ENCODE results near the gene SHISA6. TPM values are rescaled to one million over a fixed set of nuclear protein-coding genes. Genes with fewer than 3 reads are reported as not detected.

The SHISA6 gene
- total RNA-seq, 2 experiments from 2014 or later, result not detected

- Mint-ChIP-seq H3K36me3 (peaks cover 1% of the 10 kb centered on the region), H3K4me3 (no peak overlapping the region), H3K27me3 (peaks cover 6% of the 10 kb centered on the region), H3K4me1 (no peaks in the 10 kb centered on the region), H3K27ac (no peak overlapping the region), H3K9me3 (no peaks in the 10 kb centered on the region)
- DNase-seq, result no peak
Observed at GRCh38 chr17:11387610-11388009, 146.6 kb downstream of the SHISA6 start.

DNA sequence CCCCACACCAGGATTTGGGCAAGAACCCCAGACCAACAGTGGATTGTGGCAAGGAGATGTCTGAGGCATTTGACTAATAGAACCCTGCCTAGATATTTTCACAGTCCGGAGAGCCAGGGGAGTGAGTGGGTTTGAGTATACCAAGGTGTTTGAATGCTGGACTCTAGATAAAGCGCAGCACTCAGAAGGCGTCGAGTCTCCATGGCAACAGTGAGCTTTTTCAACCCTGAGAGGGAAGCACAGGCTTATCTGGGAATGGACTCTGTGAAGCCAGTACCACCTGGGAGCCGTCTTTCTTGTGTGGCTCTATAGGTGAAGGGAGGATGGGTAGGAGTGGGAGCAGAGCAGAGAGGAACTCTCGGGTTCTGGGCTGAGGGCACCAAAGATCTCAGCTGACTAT, 147.0 kb downstream of the SHISA6 start:
- DNase-seq, result no peak
- Mint-ChIP-seq H3K4me1 (no peaks in the 10 kb centered on the region), H3K27me3 (peaks cover 6% of the 10 kb centered on the region), H3K4me3 (no peak overlapping the region), H3K9me3 (no peaks in the 10 kb centered on the region), H3K36me3 (peaks cover 1% of the 10 kb centered on the region), H3K27ac (no peak overlapping the region)

GRCh38 chr17:11389583-11389982, 148.6 kb downstream of the SHISA6 start:
- Mint-ChIP-seq H3K9me3 (no peaks in the 10 kb centered on the region), H3K4me3 (no peak overlapping the region), H3K36me3 (peaks cover 1% of the 10 kb centered on the region), H3K27ac (no peak overlapping the region), H3K27me3 (peaks cover 6% of the 10 kb centered on the region), H3K4me1 (no peaks in the 10 kb centered on the region)
- DNase-seq, result no peak

DNA sequence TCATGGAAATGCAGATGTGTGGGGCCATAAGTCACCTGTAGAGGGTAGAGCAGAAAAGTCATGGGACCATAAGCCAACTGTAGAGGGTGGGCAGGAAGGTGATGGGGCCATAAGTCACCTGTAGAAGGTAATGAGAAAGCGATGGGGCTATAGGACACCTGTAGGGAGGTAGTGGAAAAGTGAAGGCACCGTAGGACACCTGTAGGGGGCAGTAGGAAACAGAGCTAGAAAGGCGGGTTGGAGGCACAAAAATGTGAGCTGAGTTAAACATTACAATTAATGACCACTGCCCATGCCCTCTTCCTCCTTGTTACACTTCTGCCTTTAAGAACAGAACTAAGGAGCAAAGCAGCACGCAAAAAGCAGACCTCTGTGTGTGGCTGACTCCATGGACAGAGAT, 150.1 kb downstream of the SHISA6 start:
- Mint-ChIP-seq H3K36me3 (no peaks in the 10 kb centered on the region), H3K27ac (no peak overlapping the region), H3K27me3 (no peaks in the 10 kb centered on the region), H3K9me3 (no peaks in the 10 kb centered on the region), H3K4me1 (no peaks in the 10 kb centered on the region), H3K4me3 (no peak overlapping the region)
- no peak for DNase-seq

DNA sequence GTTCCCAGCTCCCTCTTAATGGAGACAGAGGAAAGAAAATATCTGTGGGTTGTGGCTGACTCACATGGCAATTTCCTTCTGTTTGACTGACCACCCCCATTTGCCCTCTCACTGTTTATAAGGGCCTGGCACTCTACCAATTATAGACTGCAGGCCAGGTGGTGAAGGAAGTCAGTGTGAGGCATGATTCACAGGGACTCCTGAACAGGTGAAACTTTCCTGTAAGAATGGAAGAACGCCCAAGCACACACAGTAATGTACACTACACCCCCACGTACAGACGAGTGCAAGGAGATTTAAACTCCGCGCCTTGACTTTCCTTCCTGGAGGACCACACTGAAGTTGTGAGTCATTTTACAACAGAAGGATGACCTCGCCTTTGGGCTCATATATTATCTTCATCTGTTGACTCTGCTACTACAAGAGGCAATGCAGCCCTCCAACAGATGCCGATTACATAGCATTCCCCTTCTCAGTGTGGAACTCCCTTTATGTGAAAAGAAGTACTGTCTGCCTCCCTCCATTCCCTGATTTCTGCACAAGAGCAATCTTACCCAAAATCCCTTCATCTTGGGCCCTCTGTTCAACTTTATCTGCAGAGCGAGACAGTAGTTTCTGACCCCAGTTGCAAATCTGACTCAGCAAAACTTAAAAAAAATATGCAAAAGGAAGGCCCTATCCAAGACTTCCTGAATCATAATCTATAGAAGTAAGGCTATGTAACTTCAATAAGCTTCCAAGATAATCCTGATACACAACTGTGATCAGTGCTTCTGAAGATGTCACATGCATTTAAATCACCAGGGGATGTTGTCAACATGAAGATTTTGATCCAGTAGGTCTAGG, 163.6 kb downstream of the SHISA6 start:
- Mint-ChIP-seq H3K9me3 (peaks cover 9% of the 10 kb centered on the region), H3K27ac (no peak overlapping the region), H3K27me3 (no peaks in the 10 kb centered on the region), H3K36me3 (no peaks in the 10 kb centered on the region), H3K4me1 (no peaks in the 10 kb centered on the region), H3K4me3 (no peak overlapping the region)
- no peak for DNase-seq

DNA sequence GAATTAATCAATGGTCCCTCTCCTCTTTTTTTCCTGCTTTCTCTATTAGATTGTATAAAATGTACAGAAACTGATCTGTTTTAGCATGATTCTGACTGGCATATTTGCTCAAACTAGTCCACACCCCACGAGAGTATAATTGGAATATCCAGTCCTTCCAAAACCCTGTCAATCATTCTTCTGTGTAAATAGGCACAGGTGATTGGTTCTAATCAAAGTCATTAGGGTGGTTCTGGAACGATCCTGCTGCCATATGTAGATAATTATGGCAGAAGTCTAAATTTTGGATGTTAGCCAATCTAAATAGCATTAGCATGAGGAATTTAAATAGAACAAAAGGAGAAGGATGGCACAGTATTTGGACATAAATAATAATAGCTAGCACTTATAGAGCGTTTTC, 165.7 kb downstream of the SHISA6 start:
- Mint-ChIP-seq H3K4me3 (no peak overlapping the region), H3K27me3 (no peaks in the 10 kb centered on the region), H3K4me1 (no peaks in the 10 kb centered on the region), H3K9me3 (peaks cover 6% of the 10 kb centered on the region), H3K36me3 (no peaks in the 10 kb centered on the region), H3K27ac (no peak overlapping the region)
- no peak for DNase-seq

- Mint-ChIP-seq H3K9me3 (no peaks in the 10 kb centered on the region), H3K27ac (no peak overlapping the region), H3K4me1 (no peaks in the 10 kb centered on the region), H3K27me3 (no peaks in the 10 kb centered on the region), H3K36me3 (no peaks in the 10 kb centered on the region), H3K4me3 (no peak overlapping the region)
- no peak for DNase-seq
Observed at GRCh38 chr17:11412654-11413053, 171.6 kb downstream of the SHISA6 start.

DNA sequence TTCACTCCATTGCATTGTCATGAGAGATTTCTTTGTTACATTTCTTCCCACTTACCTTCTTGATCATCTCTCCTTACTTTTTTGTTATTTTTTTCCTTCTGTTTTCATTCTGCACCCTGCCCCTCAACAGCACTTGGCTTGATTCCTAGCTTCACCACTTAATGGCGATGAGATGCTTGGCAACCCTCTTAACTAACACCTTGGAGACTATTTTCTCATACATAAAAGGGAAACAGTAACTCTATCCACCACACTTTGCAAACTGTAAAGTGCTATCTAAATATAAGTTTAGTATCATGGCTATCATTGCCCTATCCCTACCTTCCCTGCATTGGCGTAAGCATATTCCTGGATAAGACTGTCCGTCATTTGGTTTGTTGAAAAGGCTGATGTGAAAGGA, 177.3 kb downstream of the SHISA6 start:
- Mint-ChIP-seq H3K4me3 (no peak overlapping the region), H3K9me3 (peaks cover 2% of the 10 kb centered on the region), H3K27me3 (no peaks in the 10 kb centered on the region), H3K27ac (no peak overlapping the region), H3K36me3 (no peaks in the 10 kb centered on the region), H3K4me1 (no peaks in the 10 kb centered on the region)
- no peak for DNase-seq

- DNase-seq, result no peak
- Mint-ChIP-seq H3K36me3 (no peaks in the 10 kb centered on the region), H3K27me3 (no peaks in the 10 kb centered on the region), H3K9me3 (peaks cover 14% of the 10 kb centered on the region), H3K27ac (no peak overlapping the region), H3K4me1 (no peaks in the 10 kb centered on the region), H3K4me3 (no peak overlapping the region)
Observed at GRCh38 chr17:11430751-11431150, 189.7 kb downstream of the SHISA6 start.

- Mint-ChIP-seq H3K4me3 (no peak overlapping the region), H3K27me3 (no peaks in the 10 kb centered on the region), H3K36me3 (no peaks in the 10 kb centered on the region), H3K4me1 (no peaks in the 10 kb centered on the region), H3K9me3 (no peaks in the 10 kb centered on the region), H3K27ac (no peak overlapping the region)
- DNase-seq, result no peak
Observed at GRCh38 chr17:11438673-11439072, 197.7 kb downstream of the SHISA6 start.

DNA sequence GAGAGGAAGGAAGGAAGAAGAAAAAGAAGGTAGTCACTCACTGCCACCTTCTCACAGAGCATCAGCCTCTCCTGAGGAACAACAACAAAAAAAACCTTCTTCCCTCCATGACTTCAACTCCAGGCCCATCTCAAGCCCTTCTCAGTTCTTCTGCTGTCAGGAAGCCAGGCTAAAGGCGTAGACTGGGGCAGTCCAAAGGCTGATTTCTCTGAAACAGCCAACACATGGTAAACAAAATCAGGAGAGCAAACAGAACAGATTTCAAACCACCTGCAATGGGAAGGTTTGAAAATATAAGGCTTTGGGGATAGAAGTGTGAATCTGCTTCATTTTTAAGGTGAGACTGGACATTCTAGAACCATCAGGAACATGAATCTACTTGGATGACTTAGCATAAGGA, 200.0 kb downstream of the SHISA6 start:
- H3K27me3 Mint-ChIP-seq, result no peaks in the 10 kb centered on the region
- H3K4me3 Mint-ChIP-seq, result no peak overlapping the region
- DNase-seq, result no peak
- H3K4me1 Mint-ChIP-seq, result no peaks in the 10 kb centered on the region
- H3K27ac Mint-ChIP-seq, result no peak overlapping the region
- H3K9me3 Mint-ChIP-seq, result no peaks in the 10 kb centered on the region
- H3K36me3 Mint-ChIP-seq, result no peaks in the 10 kb centered on the region

- Mint-ChIP-seq H3K27ac (no peak overlapping the region), H3K36me3 (no peaks in the 10 kb centered on the region), H3K9me3 (no peaks in the 10 kb centered on the region), H3K27me3 (no peaks in the 10 kb centered on the region), H3K4me3 (no peak overlapping the region), H3K4me1 (no peaks in the 10 kb centered on the region)
- DNase-seq, result no peak
Observed at GRCh38 chr17:11446316-11446715, 205.3 kb downstream of the SHISA6 start.

- H3K36me3 Mint-ChIP-seq, result no peaks in the 10 kb centered on the region
- no peaks in the 10 kb centered on the region for H3K27me3 Mint-ChIP-seq
- no peak overlapping the region for H3K4me3 Mint-ChIP-seq
Observed at GRCh38 chr17:11454096-11454495, 213.1 kb downstream of the SHISA6 start.

DNA sequence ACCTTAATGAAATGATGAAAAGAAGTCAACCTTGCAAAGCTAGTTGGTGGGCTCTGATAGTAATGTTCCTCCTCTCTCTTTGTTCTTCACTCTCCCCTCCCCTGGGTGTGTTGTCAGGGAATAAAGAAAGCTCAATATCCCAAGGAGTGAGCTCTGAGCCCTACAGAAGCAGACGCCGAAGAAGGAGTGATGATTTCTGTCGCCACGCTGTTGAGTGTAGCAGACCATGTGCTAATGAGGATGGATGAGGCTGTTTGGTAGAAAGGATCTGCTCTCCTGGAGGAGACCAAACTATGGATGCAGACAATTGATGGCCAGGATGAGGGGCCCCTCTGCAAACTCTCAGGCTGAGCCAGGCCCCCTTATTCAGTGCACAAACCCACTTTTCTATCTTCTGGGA, 217.3 kb downstream of the SHISA6 start:
- no peak overlapping the region for H3K4me3 Mint-ChIP-seq
- H3K9me3 Mint-ChIP-seq, result peaks cover 3% of the 10 kb centered on the region
- no peaks in the 10 kb centered on the region for H3K27me3 Mint-ChIP-seq
- H3K36me3 Mint-ChIP-seq, result no peaks in the 10 kb centered on the region
- H3K4me1 Mint-ChIP-seq, result no peaks in the 10 kb centered on the region
- H3K27ac Mint-ChIP-seq, result no peak overlapping the region
- DNase-seq, result no peak

More at GRCh38 chr17:11454096-11454495, 213.1 kb downstream of the SHISA6 start:
- Mint-ChIP-seq H3K4me1 (no peaks in the 10 kb centered on the region), H3K27ac (no peak overlapping the region), H3K9me3 (peaks cover 2% of the 10 kb centered on the region)
- no peak for DNase-seq

GRCh38 chr17:11459861-11460331, 218.9 kb downstream of the SHISA6 start:
- H3K27ac Mint-ChIP-seq, result no peak overlapping the region
- H3K4me3 Mint-ChIP-seq, result no peak overlapping the region
- peaks cover 1% of the 10 kb centered on the region for H3K9me3 Mint-ChIP-seq
- H3K27me3 Mint-ChIP-seq, result no peaks in the 10 kb centered on the region
- no peak for DNase-seq
- no peaks in the 10 kb centered on the region for H3K4me1 Mint-ChIP-seq
- no peaks in the 10 kb centered on the region for H3K36me3 Mint-ChIP-seq

DNA sequence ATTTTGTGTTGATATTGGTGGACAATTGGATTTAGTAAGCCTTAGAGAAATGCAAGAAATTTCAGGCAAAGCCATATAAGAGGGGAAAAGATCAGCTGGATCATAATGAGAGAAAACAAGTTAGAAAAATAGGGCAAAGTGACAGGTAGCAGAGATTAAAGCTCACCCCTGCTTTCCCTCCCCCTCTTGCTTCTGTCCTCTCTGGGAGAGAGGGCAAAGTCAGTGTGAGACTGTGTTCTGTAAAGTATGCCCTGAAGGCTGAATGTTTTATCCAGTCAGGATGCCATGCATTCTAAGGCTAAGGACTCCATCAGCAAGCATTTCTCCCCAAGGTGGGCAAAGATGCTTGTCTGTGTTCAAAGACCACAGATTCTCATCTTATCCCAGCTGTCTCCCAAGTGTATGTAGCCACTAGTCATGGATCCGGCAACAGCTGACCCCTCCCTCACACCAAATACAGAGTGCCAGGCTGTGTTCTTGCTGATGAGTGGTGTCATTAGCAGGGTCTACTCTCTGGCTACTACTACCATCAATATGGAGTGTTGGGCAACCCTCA, 221.1 kb downstream of the SHISA6 start:
- Mint-ChIP-seq H3K27ac (no peak overlapping the region), H3K36me3 (no peaks in the 10 kb centered on the region), H3K4me1 (no peaks in the 10 kb centered on the region), H3K27me3 (no peaks in the 10 kb centered on the region), H3K4me3 (no peak overlapping the region), H3K9me3 (peaks cover 1% of the 10 kb centered on the region)
- no peak for DNase-seq

All from activated naive CD8-positive, alpha-beta T cell treated with anti-CD3 and anti-CD28 coated beads for 36 hours (primary cell).